HEK293T (cell line): ENCODE measurements around the gene LYPD6B.

Experiments used
- CTCF ChIA-PET: fragments of 350-600 bp; formaldehyde crosslinking; extraction: SDS; loops from one replicate; lab custom pipeline; 2021; ENCODE audit warnings: antibody characterized with exemption, inconsistent platforms; lab: Yijun Ruan, JAX
- POLR2A ChIA-PET: fragments of 350-600 bp; formaldehyde crosslinking; extraction: SDS; loops from one replicate; lab custom pipeline; 2020; ENCODE audit warnings: antibody characterized with exemption, inconsistent platforms; lab: Yijun Ruan, JAX
- DNase-seq: peaks from one replicate; pipeline ENCODE4 v3.0.0; 2012; ENCODE audit warnings: mixed read lengths; ENCODE audit errors: extremely low spot score
- ARNT ChIP-seq: fragments of 450-650 bp; IDR thresholded peaks from 2 replicates; pipeline ENCODE4 v1.6.1; 2017; ENCODE audit warnings: mild to moderate bottlenecking
- BHLHE40 ChIP-seq: fragments of 450-650 bp; IDR thresholded peaks from 2 replicates; pipeline ENCODE4 v1.6.1; 2016; ENCODE audit warnings: mild to moderate bottlenecking, moderate library complexity, borderline replicate concordance
- CTBP1 ChIP-seq: fragments of 450-650 bp; IDR thresholded peaks from 2 replicates; pipeline ENCODE4 v1.6.1; 2016; ENCODE audit warnings: borderline replicate concordance
- ELF4 ChIP-seq: fragments of 450-650 bp; IDR thresholded peaks from 2 replicates; pipeline ENCODE4 v1.6.1; 2017; ENCODE audit warnings: antibody characterized with exemption
- FOXA1 ChIP-seq: fragments of 450-650 bp; IDR thresholded peaks from 2 replicates; pipeline ENCODE4 v1.6.1; 2016; ENCODE audit warnings: mild to moderate bottlenecking
- FOXK2 ChIP-seq: fragments of 450-650 bp; IDR thresholded peaks from 2 replicates; pipeline ENCODE4 v1.6.1; 2016; ENCODE audit warnings: mild to moderate bottlenecking
- FOXM1 ChIP-seq: fragments of 450-650 bp; IDR thresholded peaks from 2 replicates; pipeline ENCODE4 v1.6.1; 2017; ENCODE audit warnings: mild to moderate bottlenecking, borderline replicate concordance
- HDGF ChIP-seq: fragments of 450-650 bp; IDR thresholded peaks from 2 replicates; pipeline ENCODE4 v1.6.1; 2017; ENCODE audit warnings: antibody characterized with exemption, borderline replicate concordance
- L3MBTL2 ChIP-seq: fragments of 450-650 bp; conservative IDR thresholded peaks from 2 replicates; pipeline ENCODE4 v1.6.1; 2016; ENCODE audit warnings: mild to moderate bottlenecking
- LEF1 ChIP-seq: fragments of 450-650 bp; IDR thresholded peaks from 2 replicates; pipeline ENCODE4 v1.6.1; 2017; ENCODE audit warnings: mild to moderate bottlenecking, borderline replicate concordance
- NFRKB ChIP-seq: fragments of 450-650 bp; IDR thresholded peaks from 2 replicates; pipeline ENCODE4 v1.6.1; 2016; ENCODE audit warnings: mild to moderate bottlenecking, moderate library complexity
- PKNOX1 ChIP-seq: fragments of 450-650 bp; IDR thresholded peaks from 2 replicates; pipeline ENCODE4 v1.6.1; 2016
- SP1 ChIP-seq: fragments of 450-650 bp; IDR thresholded peaks from 2 replicates; pipeline ENCODE4 v1.6.1; 2017
- SUZ12 ChIP-seq: fragments of 450-650 bp; IDR thresholded peaks from 2 replicates; pipeline ENCODE4 v1.6.1; 2016; ENCODE audit warnings: mild to moderate bottlenecking
- TARDBP ChIP-seq: fragments of 450-650 bp; IDR thresholded peaks from 2 replicates; pipeline ENCODE4 v1.6.1; 2016
- ZNF384 ChIP-seq: fragments of 450-650 bp; IDR thresholded peaks from 2 replicates; pipeline ENCODE4 v1.6.1; 2016

Gene LYPD6B

GRCh38 chr2:149020432-149020851, 18.1 kb upstream of the LYPD6B start:
- ChIA-PET POLR2A (no interaction called here), CTCF (no interaction called here)
- no peak for TF ChIP-seq ELF4
- TF ChIP-seq ARNT: no peak
- TF ChIP-seq FOXA1: no peak
- TF ChIP-seq TARDBP: no peak
- no peak for TF ChIP-seq SP1
- no peak for TF ChIP-seq ZNF384
- no peak for TF ChIP-seq BHLHE40
- TF ChIP-seq FOXM1: no peak
- DNase-seq: no peak

- POLR2A ChIA-PET: no interaction called here
- no peak for DNase-seq
- TF ChIP-seq ZNF384 (peak; percentile 54), FOXA1 (no peak)
- CTCF ChIA-PET: no interaction called here
Measured at GRCh38 chr2:149021271-149021719, 17.2 kb upstream of the LYPD6B start.

- ChIA-PET POLR2A (no interaction called here), CTCF (no interaction called here)
- TF ChIP-seq HDGF (no peak), ZNF384 (no peak), SP1 (no peak)
- no peak for DNase-seq
Measured at GRCh38 chr2:149021761-149022160, 16.7 kb upstream of the LYPD6B start.

GRCh38 chr2:149023091-149023490, 15.4 kb upstream of the LYPD6B start:
- ChIA-PET CTCF (interaction anchor here (0.6 kb wide), 1 partner anchor 12 kb away, joined by 3 read pairs; no protein-coding TSS in a partner anchor), POLR2A (no interaction called here)
- no peak for DNase-seq
- TF ChIP-seq TARDBP (no peak), ARNT (no peak), SP1 (no peak), FOXM1 (no peak), PKNOX1 (no peak), FOXA1 (no peak)

- TF ChIP-seq LEF1 (no peak), ARNT (no peak), HDGF (no peak), FOXM1 (no peak), FOXA1 (no peak), SP1 (no peak), NFRKB (no peak), ELF4 (no peak), L3MBTL2 (no peak), FOXK2 (no peak), CTBP1 (no peak), SUZ12 (no peak)
- DNase-seq: no peak
- ChIA-PET POLR2A (no interaction called here), CTCF (no interaction called here)
Measured at GRCh38 chr2:149027590-149028250, 10.8 kb upstream of the LYPD6B start.

- ChIA-PET POLR2A (no interaction called here), CTCF (no interaction called here)
- TF ChIP-seq ELF4 (no peak), TARDBP (no peak), FOXA1 (no peak), FOXM1 (no peak), NFRKB (no peak), ZNF384 (no peak), L3MBTL2 (no peak), PKNOX1 (no peak), CTBP1 (no peak), LEF1 (no peak), ARNT (no peak), SP1 (no peak), SUZ12 (no peak), HDGF (no peak)
- no peak for DNase-seq
Measured at GRCh38 chr2:149028377-149028776, 10.1 kb upstream of the LYPD6B start.

- DNase-seq: no peak
- TF ChIP-seq FOXM1 (no peak), ZNF384 (no peak), NFRKB (no peak), FOXK2 (no peak), LEF1 (no peak), BHLHE40 (no peak), CTBP1 (no peak), TARDBP (no peak), PKNOX1 (no peak), L3MBTL2 (no peak), FOXA1 (no peak)
- POLR2A ChIA-PET: no interaction called here
- CTCF ChIA-PET: no interaction called here
Measured at GRCh38 chr2:149028891-149029290, 9.6 kb upstream of the LYPD6B start.
